GM23248 (cell line): ENCODE data around the gene VSTM1.

Experiments
- EZH2 ChIP-seq: fragments of 200-600 bp; sonication (generic); IDR thresholded peaks from 2 replicates; pipeline ENCODE4 v1.6.1; 2018; ENCODE audit warnings: antibody characterized with exemption, mild to moderate bottlenecking; ENCODE audit not compliant: insufficient read depth, poor library complexity, severe bottlenecking
- EZH2phosphoT487 ChIP-seq: fragments of 200-600 bp; sonication (generic); IDR thresholded peaks from 2 replicates; pipeline ENCODE4 v1.6.1; 2018; ENCODE audit warnings: antibody characterized with exemption, moderate library complexity, mild to moderate bottlenecking, low read depth; ENCODE audit not compliant: insufficient read depth

- TF ChIP-seq EZH2 (no peak), EZH2phosphoT487 (no peak)
Observed at GRCh38 chr19:54029930-54030490, 33.7 kb downstream of the VSTM1 start.
